Endodermal cell (in vitro differentiated cells): Measurements from ENCODE around the gene ZWILCH. TPM values are rescaled to one million over a fixed set of nuclear protein-coding genes. Genes with fewer than 3 reads are reported as not detected.

ENCODE experiments used
- DNase-seq: peaks from one replicate; pipeline ENCODE4 v3.0.0-alpha.2; 2017
- H3K27ac ChIP-seq: 2 replicates; pipeline ENCODE4 v1.5.1; 2013; ENCODE audit warnings: mild to moderate bottlenecking, low read depth, low read length, moderate library complexity
- H3K27me3 ChIP-seq: 2 replicates; pipeline ENCODE4 v1.6.1; 2013; ENCODE audit warnings: mild to moderate bottlenecking, low read length, moderate library complexity; ENCODE audit not compliant: insufficient read depth, control insufficient read depth, poor library complexity, severe bottlenecking
- H3K36me3 ChIP-seq: 2 replicates; pipeline ENCODE4 v1.7.0; 2013; ENCODE audit warnings: mild to moderate bottlenecking, low read length, moderate library complexity; ENCODE audit not compliant: control insufficient read depth, insufficient read depth
- H3K4me1 ChIP-seq: one replicate; pipeline ENCODE4 v1.7.0; 2013; ENCODE audit warnings: low read length; ENCODE audit not compliant: control insufficient read depth, insufficient read depth
- H3K4me3 ChIP-seq: 2 replicates; pipeline ENCODE4 v1.5.1; 2013; ENCODE audit warnings: mild to moderate bottlenecking, low read length, moderate library complexity
- H3K9ac ChIP-seq: 2 replicates; pipeline ENCODE4 v1.6.1; 2013; ENCODE audit warnings: mild to moderate bottlenecking, low read length, moderate library complexity; ENCODE audit not compliant: poor library complexity, severe bottlenecking; ENCODE audit errors: extremely low read depth
- H3K9me3 ChIP-seq: 2 replicates; pipeline ENCODE4 v1.6.1; 2013; ENCODE audit warnings: mild to moderate bottlenecking, low read length, moderate library complexity; ENCODE audit not compliant: control insufficient read depth
- H3K27ac Mint-ChIP-seq: 2 replicates; pipeline ENCODE4 v1.8.0; 2020; ENCODE audit warnings: mixed read lengths
- H3K27me3 Mint-ChIP-seq: 2 replicates; pipeline ENCODE4 v1.8.0; 2021; ENCODE audit warnings: mild to moderate bottlenecking, mixed read lengths; ENCODE audit not compliant: insufficient read depth
- H3K36me3 Mint-ChIP-seq: 2 replicates; pipeline ENCODE4 v1.8.0; 2020; ENCODE audit warnings: low read depth, mixed read lengths
- H3K4me1 Mint-ChIP-seq: 2 replicates; pipeline ENCODE4 v1.8.0; 2020; ENCODE audit warnings: mixed read lengths
- H3K4me3 Mint-ChIP-seq: 2 replicates; pipeline ENCODE4 v1.8.0; 2020; ENCODE audit warnings: mild to moderate bottlenecking, moderate library complexity, mixed read lengths
- H3K9me3 Mint-ChIP-seq: 2 replicates; pipeline ENCODE4 v1.8.0; 2020; ENCODE audit warnings: mild to moderate bottlenecking, mixed read lengths
- CTCF ChIP-seq: fragments of 200-600 bp; sonication (generic); conservative IDR thresholded peaks from 2 replicates; pipeline ENCODE4 v1.5.0; 2021; ENCODE audit warnings: antibody characterized with exemption, mild to moderate bottlenecking
- WGBS, 2 experiments: methylation state at CpG; one replicate each; pipeline versions ENCODE4 v1.1.5 to v1.1.7; 2013; ENCODE audit warnings: missing lambda C conversion rate in 2 of 2, mixed read lengths in 1 of 2; ENCODE audit not compliant: insufficient coverage in 1 of 2, insufficient read length in 1 of 2; 5-methylcytosine and 5-hydroxymethylcytosine counted together
- total RNA-seq, 2 donors: library from RNA; stranded (reverse); fragmentation: NEBNext Ultra II Directional in 1 of 2; extraction: Animal tissue kit (Norgen Biotek cat#: 25700) in 1 of 2; gene quantifications; 2 replicates in 1 of 2; 3 replicates in 1 of 2; pipeline ENCODE4 v1.2.1, GENCODE V29; 2021

ZWILCH gene
- total RNA-seq, 2 donors from 2014 or later, result 37.3 to 44.2 TPM

- H3K9me3 ChIP-seq, result no peaks in the 10 kb centered on the region
- no peak for DNase-seq
- TF ChIP-seq CTCF, result no peak
- no peaks in the 10 kb centered on the region for H3K36me3 ChIP-seq
- H3K36me3 Mint-ChIP-seq, result no peaks in the 10 kb centered on the region
- no peak overlapping the region for H3K4me3 ChIP-seq
- H3K4me1 ChIP-seq, result peaks cover 3% of the 10 kb centered on the region
- H3K4me1 Mint-ChIP-seq, result peaks cover 3% of the 10 kb centered on the region
- H3K27ac ChIP-seq, result no peak overlapping the region
- no peaks in the 10 kb centered on the region for H3K27me3 ChIP-seq
- H3K27ac Mint-ChIP-seq, result no peak overlapping the region
- no peaks in the 10 kb centered on the region for H3K9me3 Mint-ChIP-seq
- 93% methylated on average over 3 of the region's 3 CpGs; no CpG with 5 or more reads in 1 of the 2 experiments for WGBS, 2 experiments
- peaks cover 5% of the 10 kb centered on the region for H3K27me3 Mint-ChIP-seq
- no peak overlapping the region for H3K4me3 Mint-ChIP-seq
- H3K9ac ChIP-seq, result no peak overlapping the region
Measured at GRCh38 chr15:66570327-66570726, 65.2 kb downstream of the ZWILCH start.

- Mint-ChIP-seq H3K4me3 (no peak overlapping the region), H3K36me3 (no peaks in the 10 kb centered on the region), H3K27ac (no peak overlapping the region), H3K27me3 (peaks cover 5% of the 10 kb centered on the region), H3K4me1 (peaks cover 3% of the 10 kb centered on the region), H3K9me3 (no peaks in the 10 kb centered on the region)
- no peaks in the 10 kb centered on the region for H3K4me1 ChIP-seq
- no peaks in the 10 kb centered on the region for H3K36me3 ChIP-seq
- DNase-seq, result no peak
- no peaks in the 10 kb centered on the region for H3K9me3 ChIP-seq
- no peak for TF ChIP-seq CTCF
- H3K27me3 ChIP-seq, result no peaks in the 10 kb centered on the region
- H3K4me3 ChIP-seq, result no peak overlapping the region
- H3K27ac ChIP-seq, result no peak overlapping the region
- no peak overlapping the region for H3K9ac ChIP-seq
- WGBS, 2 experiments, result 96 to 100% methylated on average over 1 to 6 of the region's 6 CpGs
Measured at GRCh38 chr15:66570842-66571478, 65.8 kb downstream of the ZWILCH start.

- no peaks in the 10 kb centered on the region for H3K36me3 Mint-ChIP-seq
- DNase-seq, result no peak
- Histone ChIP-seq H3K27ac (no peak overlapping the region), H3K9me3 (no peaks in the 10 kb centered on the region), H3K4me3 (no peak overlapping the region), H3K4me1 (no peaks in the 10 kb centered on the region), H3K36me3 (no peaks in the 10 kb centered on the region), H3K27me3 (no peaks in the 10 kb centered on the region), H3K9ac (no peak overlapping the region)
- no peak overlapping the region for H3K27ac Mint-ChIP-seq
- H3K4me1 Mint-ChIP-seq, result no peaks in the 10 kb centered on the region
- WGBS, 2 experiments, result 78 to 100% methylated on average over 1 to 4 of the region's 4 CpGs
- H3K9me3 Mint-ChIP-seq, result no peaks in the 10 kb centered on the region
- H3K27me3 Mint-ChIP-seq, result peaks cover 5% of the 10 kb centered on the region
- TF ChIP-seq CTCF, result no peak
- H3K4me3 Mint-ChIP-seq, result no peak overlapping the region
Measured at GRCh38 chr15:66572146-66572545, 67.0 kb downstream of the ZWILCH start.
